ENCODE measurements around the gene ZCCHC24.

ZCCHC24 gene

DNA sequence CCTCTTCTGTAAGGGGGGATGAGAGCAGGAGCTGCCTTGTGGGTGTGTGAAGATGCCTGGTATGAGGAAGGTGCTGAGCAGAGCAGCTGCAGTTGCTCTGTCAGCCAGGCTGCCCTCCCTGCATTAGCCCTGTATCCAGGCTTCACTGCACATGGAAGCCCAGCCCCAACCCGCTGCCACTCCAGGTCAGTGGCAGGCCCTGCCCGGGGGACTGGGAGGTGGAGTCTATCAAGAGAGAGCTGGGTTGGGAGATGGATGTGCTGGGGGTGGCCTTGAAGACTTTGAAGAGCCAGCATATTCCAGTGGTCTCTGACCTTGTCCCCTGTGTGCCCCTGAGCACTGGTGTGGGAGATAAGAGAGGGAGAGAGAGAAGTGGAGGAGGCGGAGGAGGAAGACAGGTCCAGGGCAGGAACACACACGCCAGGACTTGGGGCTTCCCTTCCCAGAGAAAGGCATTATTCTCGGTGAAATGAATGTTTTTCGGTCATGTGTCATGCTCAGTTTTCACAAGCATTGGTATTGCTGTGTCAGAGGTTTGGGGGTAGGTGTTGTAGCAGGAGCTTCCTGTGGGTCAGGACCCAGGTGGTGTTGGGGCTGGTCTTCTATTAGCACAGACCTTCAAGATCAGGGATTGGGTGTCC, 95.5 kb downstream of the ZCCHC24 start:
- Histone ChIP-seq H3K36me3 (ENCODE audit: control insufficient read depth, insufficient read depth, low read length) (peaks cover 12% of the 10 kb centered on the region), H3K27ac (ENCODE audit: low read depth, low read length) (no peak overlapping the region), H3K4ac (ENCODE audit: low read depth, low read length) (no peak overlapping the region), H3K79me1 (ENCODE audit: low read length) (peaks cover 14% of the 10 kb centered on the region), H3K9ac (ENCODE audit: low read length) (no peak overlapping the region), H2BK5ac (ENCODE audit: low read length) (no peak overlapping the region), H4K5ac (ENCODE audit: low read length) (no peak overlapping the region), H3K23ac (ENCODE audit: low read length) (no peak overlapping the region), H3K18ac (ENCODE audit: low read length) (no peak overlapping the region), H3K79me2 (ENCODE audit: control insufficient read depth, insufficient read depth, low read length) (peaks cover 9% of the 10 kb centered on the region), H3K4me3 (ENCODE audit: low read length) (no peak overlapping the region), H4K8ac (ENCODE audit: low read depth, low read length) (no peak overlapping the region), H3K27me3 (ENCODE audit: insufficient read depth, low read length, poor library complexity) (no peaks in the 10 kb centered on the region), H3K4me2 (ENCODE audit: low read length) (no peak overlapping the region), H2BK120ac (ENCODE audit: low read depth, low read length) (no peak overlapping the region), H3K4me1 (ENCODE audit: control insufficient read depth, low read depth, low read length) (peaks cover 4% of the 10 kb centered on the region), H2BK15ac (replicated peaks; ENCODE audit: low read depth) (no peak overlapping the region), H2AK5ac (ENCODE audit: low read length) (no peak overlapping the region), H3K56ac (ENCODE audit: low read length) (no peak overlapping the region)
- no peak for DNase-seq
- no CpG with 5 or more reads among the region's 6 CpGs for WGBS (ENCODE audit: extremely low coverage, insufficient coverage, low lambda C conversion rate)

DNA sequence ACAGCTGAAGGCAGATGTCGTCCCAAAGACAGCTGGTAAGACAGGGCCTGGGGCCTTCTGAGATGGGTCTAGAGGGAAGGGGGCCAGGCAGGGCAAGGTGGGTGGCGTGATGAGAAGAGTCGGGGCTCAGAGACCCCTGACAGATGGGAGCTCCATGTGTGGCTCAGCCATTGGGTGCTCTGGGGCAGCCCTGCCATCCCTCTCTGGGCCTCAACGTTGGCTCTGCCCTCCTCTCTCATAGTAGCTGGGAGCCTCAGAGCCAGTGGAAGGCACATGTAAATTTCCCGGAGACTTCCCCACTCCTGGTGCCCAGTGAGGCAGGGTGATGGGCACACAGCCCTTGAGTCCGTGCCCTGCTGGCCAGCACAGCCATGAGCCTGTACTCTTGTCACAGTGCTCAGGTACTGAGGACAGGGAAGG, 96.3 kb downstream of the ZCCHC24 start:
- H3K9ac ChIP-seq (ENCODE audit: low read length), result no peak overlapping the region
- H2BK120ac ChIP-seq (ENCODE audit: low read depth, low read length), result no peak overlapping the region
- H3K79me2 ChIP-seq (ENCODE audit: control insufficient read depth, insufficient read depth, low read length), result peaks cover 9% of the 10 kb centered on the region
- H3K23ac ChIP-seq (ENCODE audit: low read length), result no peak overlapping the region
- H3K4me1 ChIP-seq (ENCODE audit: control insufficient read depth, low read depth, low read length), result peaks cover 4% of the 10 kb centered on the region
- no peak overlapping the region for H3K4me2 ChIP-seq (ENCODE audit: low read length)
- no CpG with 5 or more reads among the region's 6 CpGs for WGBS (ENCODE audit: extremely low coverage, insufficient coverage, low lambda C conversion rate)
- no peak overlapping the region for H3K18ac ChIP-seq (ENCODE audit: low read length)
- H3K56ac ChIP-seq (ENCODE audit: low read length), result no peak overlapping the region
- H3K4ac ChIP-seq (ENCODE audit: low read depth, low read length), result no peak overlapping the region
- H3K36me3 ChIP-seq (ENCODE audit: control insufficient read depth, insufficient read depth, low read length), result peaks cover 12% of the 10 kb centered on the region
- H2BK15ac ChIP-seq (replicated peaks; ENCODE audit: low read depth), result no peak overlapping the region
- H4K8ac ChIP-seq (ENCODE audit: low read depth, low read length), result no peak overlapping the region
- no peak overlapping the region for H3K4me3 ChIP-seq (ENCODE audit: low read length)
- no peak overlapping the region for H3K27ac ChIP-seq (ENCODE audit: low read depth, low read length)
- H2BK5ac ChIP-seq (ENCODE audit: low read length), result no peak overlapping the region
- H3K27me3 ChIP-seq (ENCODE audit: insufficient read depth, low read length, poor library complexity), result no peaks in the 10 kb centered on the region
- no peak overlapping the region for H4K5ac ChIP-seq (ENCODE audit: low read length)
- H2AK5ac ChIP-seq (ENCODE audit: low read length), result no peak overlapping the region
- DNase-seq, result no peak
- H3K79me1 ChIP-seq (ENCODE audit: low read length), result peaks cover 14% of the 10 kb centered on the region

GRCh38 chr10:79348640-79348988, 96.8 kb downstream of the ZCCHC24 start:
- Histone ChIP-seq H2BK15ac (replicated peaks; ENCODE audit: low read depth) (no peak overlapping the region), H3K36me3 (ENCODE audit: control insufficient read depth, insufficient read depth, low read length) (peaks cover 10% of the 10 kb centered on the region), H4K5ac (ENCODE audit: low read length) (no peak overlapping the region), H3K4me3 (ENCODE audit: low read length) (peak overlapping the region; percentile 1), H3K4me1 (ENCODE audit: control insufficient read depth, low read depth, low read length) (peaks cover 4% of the 10 kb centered on the region), H3K56ac (ENCODE audit: low read length) (peak overlapping the region; percentile 97), H3K79me2 (ENCODE audit: control insufficient read depth, insufficient read depth, low read length) (peaks cover 9% of the 10 kb centered on the region), H3K27me3 (ENCODE audit: insufficient read depth, low read length, poor library complexity) (no peaks in the 10 kb centered on the region), H3K27ac (ENCODE audit: low read depth, low read length) (no peak overlapping the region), H3K4ac (ENCODE audit: low read depth, low read length) (no peak overlapping the region), H3K79me1 (ENCODE audit: low read length) (peaks cover 14% of the 10 kb centered on the region), H3K4me2 (ENCODE audit: low read length) (peak overlapping the region; percentile 63), H2BK5ac (ENCODE audit: low read length) (no peak overlapping the region), H4K8ac (ENCODE audit: low read depth, low read length) (no peak overlapping the region), H2AK5ac (ENCODE audit: low read length) (no peak overlapping the region), H3K9ac (ENCODE audit: low read length) (peak overlapping the region; percentile 89), H2BK120ac (ENCODE audit: low read depth, low read length) (no peak overlapping the region), H3K18ac (ENCODE audit: low read length) (no peak overlapping the region), H3K23ac (ENCODE audit: low read length) (no peak overlapping the region)
- no peak for DNase-seq
- WGBS (ENCODE audit: extremely low coverage, insufficient coverage, low lambda C conversion rate), result no CpG with 5 or more reads among the region's 3 CpGs

DNA sequence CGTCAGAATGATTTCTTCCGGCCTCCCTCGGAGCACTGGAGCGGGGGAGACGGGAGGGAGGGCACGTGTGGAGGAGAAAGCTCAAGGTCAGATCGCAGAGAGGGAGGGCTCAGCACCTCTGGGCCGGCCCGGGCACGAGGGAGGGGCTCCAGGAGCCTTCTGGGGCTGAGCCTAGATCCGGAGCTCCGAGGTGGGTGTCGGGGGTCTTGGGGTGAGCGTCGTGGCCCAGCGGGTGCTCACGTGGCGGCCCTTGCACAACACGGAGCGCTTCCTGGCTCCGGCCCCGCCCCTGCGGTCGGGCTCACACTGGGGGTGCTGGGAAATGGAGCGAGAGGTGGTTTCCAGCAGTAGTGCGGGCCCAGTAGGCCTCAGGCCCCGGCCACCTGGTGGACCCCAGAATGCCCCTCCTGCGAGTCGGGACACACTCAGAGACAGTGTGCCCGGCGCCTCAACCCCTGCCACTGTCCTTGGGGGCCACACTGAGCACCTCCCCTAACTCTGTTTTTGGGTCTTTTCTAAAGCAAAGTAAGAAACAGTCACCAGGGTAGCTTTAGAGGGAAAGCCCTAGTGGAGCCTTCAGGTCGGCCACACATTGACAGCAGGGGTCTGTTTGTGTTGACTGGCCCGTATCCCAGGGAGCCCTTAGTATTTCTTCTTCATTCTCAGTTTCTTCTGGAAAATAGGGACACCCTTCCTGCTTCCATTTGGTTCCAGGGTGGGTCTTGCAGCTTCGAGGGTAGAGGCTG, 97.4 kb downstream of the ZCCHC24 start:
- no peak overlapping the region for H2BK15ac ChIP-seq (replicated peaks; ENCODE audit: low read depth)
- peak overlapping the region; percentile 85 for H3K23ac ChIP-seq (ENCODE audit: low read length)
- H3K79me2 ChIP-seq (ENCODE audit: control insufficient read depth, insufficient read depth, low read length), result peaks cover 9% of the 10 kb centered on the region
- no peak overlapping the region for H2BK120ac ChIP-seq (ENCODE audit: low read depth, low read length)
- DNase-seq, result peak; percentile 58
- peak overlapping the region; percentile 35 for H3K18ac ChIP-seq (ENCODE audit: low read length)
- H3K27me3 ChIP-seq (ENCODE audit: insufficient read depth, low read length, poor library complexity), result no peaks in the 10 kb centered on the region
- H3K9ac ChIP-seq (ENCODE audit: low read length), result peak overlapping the region; percentile 89
- H3K56ac ChIP-seq (ENCODE audit: low read length), result peak overlapping the region; percentile 97
- peak overlapping the region; percentile 63 for H3K4me2 ChIP-seq (ENCODE audit: low read length)
- no CpG with 5 or more reads among the region's 34 CpGs for WGBS (ENCODE audit: extremely low coverage, insufficient coverage, low lambda C conversion rate)
- H3K79me1 ChIP-seq (ENCODE audit: low read length), result peaks cover 14% of the 10 kb centered on the region
- no peak overlapping the region for H4K5ac ChIP-seq (ENCODE audit: low read length)
- H3K4me1 ChIP-seq (ENCODE audit: control insufficient read depth, low read depth, low read length), result peaks cover 4% of the 10 kb centered on the region
- H2AK5ac ChIP-seq (ENCODE audit: low read length), result no peak overlapping the region
- H3K4me3 ChIP-seq (ENCODE audit: low read length), result peak overlapping the region; percentile 75
- H4K8ac ChIP-seq (ENCODE audit: low read depth, low read length), result no peak overlapping the region
- H2BK5ac ChIP-seq (ENCODE audit: low read length), result no peak overlapping the region
- no peak overlapping the region for H3K27ac ChIP-seq (ENCODE audit: low read depth, low read length)
- peaks cover 6% of the 10 kb centered on the region for H3K36me3 ChIP-seq (ENCODE audit: control insufficient read depth, insufficient read depth, low read length)
- peak overlapping the region; percentile 49 for H3K4ac ChIP-seq (ENCODE audit: low read depth, low read length)

DNA sequence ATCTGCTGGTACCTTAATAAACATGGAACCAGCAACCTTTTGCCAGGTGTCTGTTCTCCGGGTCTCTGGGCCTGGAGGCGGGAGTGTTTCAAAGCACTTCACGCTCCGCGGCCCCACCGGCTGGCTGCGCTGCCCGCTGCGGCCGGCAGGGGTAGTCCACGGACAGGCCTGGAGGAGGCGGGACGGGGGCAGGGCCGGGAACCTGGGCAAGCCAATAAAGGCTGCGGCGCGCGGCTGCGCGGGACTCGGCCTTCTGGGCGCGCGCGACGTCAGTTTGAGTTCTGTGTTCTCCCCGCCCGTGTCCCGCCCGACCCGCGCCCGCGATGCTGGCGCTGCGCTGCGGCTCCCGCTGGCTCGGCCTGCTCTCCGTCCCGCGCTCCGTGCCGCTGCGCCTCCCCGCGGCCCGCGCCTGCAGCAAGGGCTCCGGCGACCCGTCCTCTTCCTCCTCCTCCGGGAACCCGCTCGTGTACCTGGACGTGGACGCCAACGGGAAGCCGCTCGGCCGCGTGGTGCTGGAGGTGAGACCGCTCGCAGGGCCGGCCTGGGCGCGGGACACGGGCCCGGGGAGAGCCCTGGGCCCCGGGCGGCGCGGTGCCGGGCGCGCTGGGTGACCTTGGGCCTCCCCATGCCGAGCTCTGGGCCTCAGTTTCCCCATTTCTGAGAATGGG, 98.1 kb downstream of the ZCCHC24 start, which contains the start of gene PPIF:
PPIF (plus strand) TSS at position 244 of the 668 bp plus-strand sequence; CDS start at position 324, 80 bp downstream.
- Histone ChIP-seq H3K4me3 (ENCODE audit: low read length) (peak within 1 kb of the TSS; percentile 75), H4K8ac (ENCODE audit: low read depth, low read length) (no peak within 1 kb of the TSS), H2BK5ac (ENCODE audit: low read length) (no peak within 1 kb of the TSS), H3K56ac (ENCODE audit: low read length) (peak within 1 kb of the TSS; percentile 97), H3K79me2 (ENCODE audit: control insufficient read depth, insufficient read depth, low read length) (peaks cover 9% of the 10 kb centered on the region), H3K27ac (ENCODE audit: low read depth, low read length) (no peak within 1 kb of the TSS), H3K18ac (ENCODE audit: low read length) (peak within 1 kb of the TSS; percentile 35), H2AK5ac (ENCODE audit: low read length) (no peak within 1 kb of the TSS), H3K27me3 (ENCODE audit: insufficient read depth, low read length, poor library complexity) (no peaks in the 10 kb centered on the region), H2BK120ac (ENCODE audit: low read depth, low read length) (no peak within 1 kb of the TSS), H3K79me1 (ENCODE audit: low read length) (peaks cover 14% of the 10 kb centered on the region), H3K23ac (ENCODE audit: low read length) (peak within 1 kb of the TSS; percentile 85), H3K4me1 (ENCODE audit: control insufficient read depth, low read depth, low read length) (peaks cover 4% of the 10 kb centered on the region), H3K36me3 (ENCODE audit: control insufficient read depth, insufficient read depth, low read length) (peaks cover 6% of the 10 kb centered on the region), H2BK15ac (replicated peaks; ENCODE audit: low read depth) (no peak within 1 kb of the TSS), H3K4me2 (ENCODE audit: low read length) (peak within 1 kb of the TSS; percentile 63), H3K4ac (ENCODE audit: low read depth, low read length) (peak within 1 kb of the TSS; percentile 49), H4K5ac (ENCODE audit: low read length) (no peak within 1 kb of the TSS), H3K9ac (ENCODE audit: low read length) (peak within 1 kb of the TSS; percentile 89)
- DNase-seq, result peak; percentile 93
- no CpG with 5 or more reads among the region's 77 CpGs for WGBS (ENCODE audit: extremely low coverage, insufficient coverage, low lambda C conversion rate)

All from mesendoderm (in vitro differentiated cells).